HG02588 (cell line): ENCODE data around the gene ITPR2.
A peak's percentile ranks its signal among the peaks of the same experiment; 100 is the strongest.
"Not testable (repeated sequence)": the region's sequence is repeated elsewhere in the genome, so short reads cannot be mapped to it uniquely, and the experiment has no call there.

Experiments
- ATAC-seq: cut with Tn5 transposase; IDR thresholded peaks from one replicate; pipeline ENCODE4 v1.9.1; 2021; ENCODE audit warnings: mild to moderate bottlenecking, moderate library complexity; ENCODE audit not compliant: unreplicated experiment

The ITPR2 gene

DNA sequence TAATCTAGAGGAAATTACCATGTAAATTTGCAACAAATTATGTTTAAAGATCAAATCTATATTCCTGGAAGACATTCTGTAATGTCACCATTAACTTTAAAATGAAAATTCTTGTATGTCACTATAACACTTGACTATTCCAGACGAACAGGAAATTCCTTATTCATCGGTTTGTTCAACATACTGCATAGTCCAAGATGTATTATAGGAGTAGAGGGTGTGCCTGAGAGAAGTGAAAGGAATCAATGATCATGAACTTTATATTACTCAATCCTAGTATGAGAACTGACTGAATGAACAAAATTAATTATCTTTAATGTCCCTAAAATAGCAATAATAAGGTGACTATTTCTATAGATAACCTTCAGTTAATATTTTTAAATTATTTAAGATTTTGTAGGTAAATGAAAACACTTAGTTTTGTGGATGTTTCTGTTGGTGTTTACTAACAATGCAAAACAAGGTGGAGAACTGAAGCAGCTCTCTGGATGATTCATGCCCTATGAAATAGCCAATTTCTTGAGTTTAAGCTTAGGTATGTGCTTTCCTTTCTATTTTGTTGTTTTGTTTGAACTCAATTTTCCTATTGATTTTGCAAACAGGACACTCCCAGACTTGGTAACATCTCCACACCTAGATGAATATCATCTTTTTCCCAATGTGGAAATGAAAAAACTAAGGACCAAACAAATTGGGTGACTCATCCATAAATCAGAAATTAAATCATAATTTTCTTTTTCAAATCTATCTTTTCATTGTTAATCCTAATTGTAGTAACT, 18.2 kb upstream of the ITPR2 start:
- no peak for ATAC-seq

DNA sequence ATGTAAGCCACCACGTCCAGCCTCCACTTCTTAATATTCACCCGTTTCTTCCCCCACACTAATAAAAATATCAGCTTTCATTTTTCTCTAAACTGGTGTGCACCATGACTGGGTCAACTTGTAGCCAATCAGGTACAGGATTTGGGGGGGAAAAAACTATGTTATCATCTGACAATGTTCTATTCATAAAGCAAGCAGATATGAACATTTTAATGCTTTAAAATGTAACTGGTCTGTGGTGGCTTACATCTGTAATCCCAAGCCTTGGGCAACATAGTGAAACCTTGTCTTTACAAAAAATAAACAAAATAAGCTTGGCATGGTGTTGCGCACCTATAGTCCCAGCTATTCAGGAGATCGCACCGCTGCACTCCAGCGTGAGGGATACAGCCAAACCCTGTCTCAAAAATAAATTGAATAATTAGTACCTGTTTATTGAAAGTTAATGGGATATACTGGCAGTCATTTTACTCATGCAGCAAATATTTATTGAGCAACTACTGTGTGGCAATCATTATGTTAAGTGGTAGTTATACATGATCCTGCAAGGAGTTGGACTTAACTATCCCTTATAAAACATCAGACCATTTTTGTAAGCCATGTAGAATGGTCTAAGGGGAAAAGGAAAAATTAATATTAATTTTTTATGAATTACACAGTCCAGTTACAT, 15.3 kb upstream of the ITPR2 start:
- no peak for ATAC-seq

- ATAC-seq = no peak
Observed at GRCh38 chr12:26847431-26847830, 14.4 kb upstream of the ITPR2 start.

- ATAC-seq = no peak
Observed at GRCh38 chr12:26846416-26846815, 13.4 kb upstream of the ITPR2 start.

GRCh38 chr12:26845984-26846383, 13.0 kb upstream of the ITPR2 start:
- no peak for ATAC-seq

DNA sequence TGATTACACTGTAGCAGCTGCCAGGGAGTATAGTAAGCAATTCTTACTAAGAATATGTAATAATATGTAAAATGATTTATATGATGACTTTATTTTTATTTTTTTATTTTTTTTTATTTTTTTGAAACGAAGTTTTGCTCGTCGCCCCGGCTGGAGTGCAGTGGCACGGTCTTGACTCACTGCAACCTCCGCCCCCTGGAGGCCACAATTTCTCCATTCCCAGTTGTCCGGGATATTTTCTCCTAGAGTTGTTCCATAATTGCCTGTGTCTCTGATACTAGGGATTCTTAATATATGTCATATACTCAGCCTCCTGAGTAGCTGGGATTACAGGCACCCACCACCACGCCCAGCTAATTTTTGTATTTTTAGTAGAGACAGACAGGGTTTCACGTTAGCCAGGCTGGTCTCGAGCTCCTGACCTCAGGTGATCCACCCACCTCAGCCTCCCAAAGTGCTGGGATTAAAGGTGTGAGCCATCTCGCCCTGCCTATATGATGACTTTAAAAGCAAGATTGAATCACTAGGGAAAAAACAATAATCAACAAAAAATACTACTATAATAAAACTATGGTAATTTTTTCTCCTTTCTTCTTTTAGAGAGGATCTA, 12.2 kb upstream of the ITPR2 start:
- no peak for ATAC-seq

DNA sequence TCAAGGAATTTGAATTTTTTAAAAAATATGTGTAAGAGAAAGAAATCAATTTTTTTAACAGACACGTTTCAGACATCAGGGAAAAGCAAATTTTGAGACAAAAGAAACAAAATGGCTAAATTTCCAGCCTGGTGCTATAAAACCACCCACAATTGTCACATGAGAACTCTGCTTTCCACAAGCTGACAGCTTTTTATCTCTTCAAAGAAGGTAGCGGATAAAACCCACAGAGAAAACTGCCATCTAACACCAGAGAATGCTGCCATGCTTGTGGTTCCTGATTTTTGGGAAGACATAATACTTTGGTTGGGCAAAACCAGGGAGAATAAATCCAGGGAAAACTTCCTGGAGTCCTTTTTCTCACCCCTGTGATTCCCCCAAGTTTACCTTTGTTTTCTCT, 10.3 kb upstream of the ITPR2 start:
- ATAC-seq = no peak

DNA sequence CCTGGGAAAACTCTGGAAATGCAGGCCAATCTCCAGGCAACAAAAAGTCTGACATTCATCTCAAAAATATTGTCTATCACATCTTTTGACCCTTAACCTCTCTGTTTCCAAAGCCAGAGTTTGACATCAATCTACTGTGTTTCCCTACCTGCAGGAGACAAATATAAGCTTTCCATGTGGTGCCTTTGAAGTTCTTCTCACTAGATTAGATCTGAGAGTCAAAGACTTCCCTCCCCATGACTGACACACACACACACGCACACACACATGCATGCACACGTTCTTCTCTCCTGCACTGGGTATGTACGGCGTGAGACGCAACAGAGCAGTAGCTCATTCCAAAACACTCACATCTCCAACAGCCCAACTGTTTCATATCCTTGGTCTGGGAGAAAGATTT, 8.1 kb upstream of the ITPR2 start:
- no peak for ATAC-seq

DNA sequence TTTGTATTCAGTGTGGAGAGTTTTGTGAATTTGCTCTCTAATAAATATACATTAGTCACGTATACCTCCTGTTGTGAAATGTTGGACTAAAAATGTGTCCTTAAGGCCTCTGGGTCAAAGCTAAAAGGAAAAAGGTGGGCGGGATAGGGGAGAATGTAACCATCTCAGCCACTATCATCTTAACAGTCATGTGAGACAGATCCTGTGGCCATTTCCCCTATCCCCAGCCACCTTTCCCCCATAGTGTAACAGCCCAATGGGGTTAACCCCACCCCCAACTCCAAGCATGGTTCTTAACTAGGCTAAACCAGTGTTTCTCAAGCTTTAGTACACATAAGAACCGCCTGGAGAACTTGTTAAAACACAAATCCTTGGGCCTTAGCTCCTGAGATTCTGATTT, 6.5 kb upstream of the ITPR2 start:
- ATAC-seq = no peak

GRCh38 chr12:26838888-26839416, 6.0 kb upstream of the ITPR2 start:
- no peak for ATAC-seq

GRCh38 chr12:26836201-26836600, 3.2 kb upstream of the ITPR2 start:
- ATAC-seq = no peak

DNA sequence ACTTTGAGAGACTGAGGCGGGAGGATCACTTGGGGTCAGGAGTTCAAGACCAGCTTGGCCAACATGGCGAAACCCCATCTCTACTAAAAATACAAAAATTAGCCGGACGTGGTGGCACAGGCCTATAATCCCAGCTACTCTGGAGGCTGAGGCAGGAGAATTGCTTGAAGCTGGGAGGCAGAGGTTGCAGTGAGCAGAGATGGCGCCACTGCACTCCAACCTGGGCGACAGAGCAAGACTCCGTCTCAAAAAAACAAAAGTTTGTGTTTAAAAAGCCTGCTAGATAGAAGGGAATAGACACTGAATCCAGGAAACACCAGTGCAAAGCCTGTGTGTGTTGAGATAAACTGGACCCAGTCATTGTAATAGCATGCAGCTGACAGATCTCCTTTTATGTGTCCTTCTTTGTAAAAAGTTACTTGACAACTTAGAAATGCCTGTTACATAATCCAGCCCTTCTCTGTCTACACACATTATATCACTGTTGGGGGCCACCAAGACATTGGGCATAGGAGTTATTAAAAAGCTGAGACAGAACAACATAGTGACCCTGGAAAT, 1.6 kb upstream of the ITPR2 start:
- not testable (repeated sequence) for ATAC-seq

GRCh38 chr12:26833743-26834490, 923 bp upstream of the ITPR2 start:
- ATAC-seq = no peak

GRCh38 chr12:26831951-26832821, 808 bp downstream of the ITPR2 start:
- peak; percentile 43 for ATAC-seq

GRCh38 chr12:26830783-26831551, 2.0 kb downstream of the ITPR2 start:
- ATAC-seq = no peak

DNA sequence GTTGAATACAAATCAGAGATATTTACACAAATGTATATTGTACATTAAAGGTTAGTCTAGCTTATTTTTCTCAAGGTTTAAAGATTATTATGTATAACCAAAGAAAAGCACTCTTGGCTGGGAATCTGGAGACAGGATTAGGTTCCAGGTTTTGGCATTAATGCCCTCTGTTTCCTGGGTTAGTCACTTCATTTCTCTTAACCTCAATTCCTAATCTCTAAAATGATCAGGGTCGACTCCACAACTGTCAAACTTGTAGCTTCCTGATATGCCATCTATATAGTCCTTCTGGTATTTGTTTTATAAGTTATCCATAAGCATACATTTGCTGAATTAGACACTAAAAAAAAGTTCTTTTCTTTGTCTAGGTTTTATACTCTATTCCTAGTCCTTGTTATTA, 2.6 kb downstream of the ITPR2 start:
- ATAC-seq = no peak

- ATAC-seq = no peak
Observed at GRCh38 chr12:26828280-26829073, 4.5 kb downstream of the ITPR2 start.

DNA sequence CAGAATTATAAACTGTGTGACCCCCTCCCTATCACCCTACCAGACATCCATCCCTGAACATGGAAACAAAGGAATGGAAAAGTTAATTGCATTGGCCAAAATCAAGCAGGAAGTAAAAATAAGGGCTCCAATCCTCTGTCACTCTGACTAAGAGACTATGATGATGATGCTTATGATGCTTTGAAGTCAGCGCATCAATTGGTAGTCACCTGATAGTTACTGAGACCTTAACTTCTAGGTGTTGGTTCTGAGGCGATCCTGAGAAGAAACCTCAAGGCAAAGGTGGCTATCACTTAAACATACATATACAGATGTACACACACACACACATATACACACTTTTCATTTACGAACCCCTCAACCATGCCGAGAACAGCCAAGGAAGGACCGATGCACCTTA, 6.6 kb downstream of the ITPR2 start:
- ATAC-seq = no peak
